NCI-H1436 (cell line): ENCODE measurements around the gene RNU6-9.
A peak's percentile ranks its signal among the peaks of the same experiment; 100 is the strongest.
"Not testable (repeated sequence)": the region's sequence is repeated elsewhere in the genome, so short reads cannot be mapped to it uniquely, and the experiment has no call there.

Source experiments
- DNase-seq: peaks from one replicate; lab custom pipeline; 2025; lab: John Stamatoyannopoulos, UW

Gene RNU6-9

DNA sequence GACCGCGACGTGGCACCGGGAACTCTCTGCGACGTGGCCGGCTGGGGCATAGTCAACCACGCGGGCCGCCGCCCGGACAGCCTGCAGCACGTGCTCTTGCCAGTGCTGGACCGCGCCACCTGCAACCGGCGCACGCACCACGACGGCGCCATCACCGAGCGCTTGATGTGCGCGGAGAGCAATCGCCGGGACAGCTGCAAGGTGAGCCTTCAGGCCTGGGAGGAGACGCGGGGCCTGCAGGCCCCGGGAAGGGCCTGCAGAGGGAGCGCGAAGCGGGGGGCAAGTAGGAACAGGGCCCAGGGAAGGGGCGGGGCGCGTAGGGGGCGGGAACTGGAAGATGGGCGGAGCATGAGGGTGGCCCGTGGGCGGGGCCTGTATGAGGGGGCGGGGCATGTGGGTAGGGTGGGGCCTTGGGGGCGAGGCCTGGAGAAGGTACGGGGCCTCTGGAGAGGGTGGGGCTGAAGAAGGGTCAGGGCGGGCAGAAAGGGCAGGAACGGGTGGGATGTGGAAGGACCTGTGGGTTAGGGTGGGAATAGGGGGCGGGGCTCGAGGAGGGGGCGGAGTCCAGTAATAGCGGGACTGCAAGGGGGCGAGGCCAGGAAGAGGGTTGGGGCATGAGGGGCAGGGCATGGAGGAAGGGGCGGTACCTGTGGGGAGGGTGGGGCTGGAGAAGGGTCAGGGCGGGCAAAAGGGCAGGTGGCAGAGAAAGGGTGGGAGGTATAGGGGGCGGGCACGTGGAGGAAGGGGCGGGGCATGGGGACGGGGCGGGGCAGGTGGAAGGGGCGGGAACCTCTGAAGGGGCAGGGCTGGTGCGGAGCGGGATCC lies 31.3 kb upstream of the RNU6-9 start:
- DNase-seq: peak; percentile 68

DNA sequence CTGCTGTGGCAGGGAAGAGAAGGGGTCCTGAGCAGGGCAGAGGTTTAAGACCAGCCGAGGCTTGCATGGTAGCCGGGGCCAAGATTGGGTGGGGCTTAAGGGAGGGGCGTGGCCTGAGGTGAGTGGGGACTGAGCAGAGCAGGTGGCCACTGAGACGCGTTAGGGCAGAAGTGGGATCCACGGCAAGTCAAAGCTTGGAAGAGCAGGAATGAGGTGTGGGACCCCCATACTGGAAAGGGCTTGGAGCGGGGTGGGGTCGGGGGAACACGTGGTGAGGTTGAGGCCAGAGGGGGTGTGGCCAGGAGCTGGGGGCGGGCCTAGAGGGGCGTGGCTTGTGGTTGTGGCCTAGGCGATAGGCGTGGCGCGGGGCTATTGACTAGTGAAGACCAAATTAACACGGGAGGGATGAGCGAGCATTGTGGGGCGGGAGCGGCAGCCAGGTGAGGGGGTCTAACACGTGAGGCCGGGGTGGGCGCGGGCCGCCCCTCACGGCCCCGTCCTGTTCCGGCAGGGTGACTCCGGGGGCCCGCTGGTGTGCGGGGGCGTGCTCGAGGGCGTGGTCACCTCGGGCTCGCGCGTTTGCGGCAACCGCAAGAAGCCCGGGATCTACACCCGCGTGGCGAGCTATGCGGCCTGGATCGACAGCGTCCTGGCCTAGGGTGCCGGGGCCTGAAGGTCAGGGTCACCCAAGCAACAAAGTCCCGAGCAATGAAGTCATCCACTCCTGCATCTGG lies 30.5 kb upstream of the RNU6-9 start:
- no peak for DNase-seq

DNA sequence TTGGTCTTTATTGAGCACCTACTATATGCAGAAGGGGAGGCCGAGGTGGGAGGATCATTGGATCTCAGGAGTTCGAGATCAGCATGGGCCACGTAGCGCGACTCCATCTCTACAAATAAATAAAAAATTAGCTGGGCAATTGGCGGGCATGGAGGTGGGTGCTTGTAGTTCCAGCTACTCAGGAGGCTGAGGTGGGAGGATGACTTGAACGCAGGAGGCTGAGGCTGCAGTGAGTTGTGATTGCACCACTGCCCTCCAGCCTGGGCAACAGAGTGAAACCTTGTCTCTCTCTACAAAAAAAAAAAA lies 30.0 kb upstream of the RNU6-9 start:
- no peak for DNase-seq

DNA sequence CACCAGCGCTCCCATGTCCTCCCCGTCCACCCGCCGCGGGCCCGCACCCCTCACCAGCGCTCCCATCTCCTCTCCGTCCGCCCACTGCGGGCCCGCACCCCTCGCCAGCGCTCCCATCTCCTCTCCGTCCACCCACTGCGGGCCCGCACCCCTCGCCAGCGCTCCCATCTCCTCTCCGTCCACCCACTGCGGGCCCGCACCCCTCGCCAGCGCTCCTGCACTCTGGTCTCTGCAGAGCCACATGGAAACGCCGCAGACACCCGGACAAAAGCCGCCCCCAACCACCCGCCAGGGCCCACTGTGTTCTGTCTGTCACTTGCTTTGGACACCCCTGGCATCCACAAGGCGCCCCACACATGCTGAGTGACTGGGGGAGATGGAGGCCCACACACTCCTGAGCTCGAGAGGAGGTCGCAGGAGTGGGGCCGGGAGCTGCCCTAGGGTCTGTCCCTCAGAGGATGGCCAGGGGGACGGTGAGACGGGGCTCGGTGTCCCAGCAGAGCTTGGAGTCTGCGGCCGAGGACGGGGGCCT lies 26.4 kb upstream of the RNU6-9 start:
- DNase-seq: no peak

DNA sequence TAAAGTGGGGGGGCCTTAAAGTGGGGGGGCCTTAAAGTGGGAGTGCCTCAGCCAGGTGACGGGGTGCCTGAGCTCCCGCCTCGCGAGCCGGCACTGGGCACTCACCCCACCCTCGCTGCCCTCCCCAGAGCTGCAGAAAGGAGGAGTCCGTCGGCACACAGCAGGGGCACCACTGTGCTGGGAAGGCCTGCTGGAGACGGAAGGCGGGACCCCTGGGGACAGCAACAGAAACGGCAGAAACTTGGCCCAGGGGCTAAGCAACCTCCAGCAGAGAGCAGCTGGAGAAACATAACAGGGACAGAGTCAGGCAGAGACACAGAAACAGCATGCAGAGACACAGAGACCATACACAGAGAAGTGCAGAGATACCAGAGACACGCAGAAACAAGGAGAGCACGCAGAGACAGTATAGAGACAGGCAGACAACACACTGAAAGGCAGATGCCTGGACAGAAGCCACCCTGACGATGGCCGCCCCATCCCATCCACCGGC lies 25.9 kb upstream of the RNU6-9 start:
- DNase-seq: no peak

DNA sequence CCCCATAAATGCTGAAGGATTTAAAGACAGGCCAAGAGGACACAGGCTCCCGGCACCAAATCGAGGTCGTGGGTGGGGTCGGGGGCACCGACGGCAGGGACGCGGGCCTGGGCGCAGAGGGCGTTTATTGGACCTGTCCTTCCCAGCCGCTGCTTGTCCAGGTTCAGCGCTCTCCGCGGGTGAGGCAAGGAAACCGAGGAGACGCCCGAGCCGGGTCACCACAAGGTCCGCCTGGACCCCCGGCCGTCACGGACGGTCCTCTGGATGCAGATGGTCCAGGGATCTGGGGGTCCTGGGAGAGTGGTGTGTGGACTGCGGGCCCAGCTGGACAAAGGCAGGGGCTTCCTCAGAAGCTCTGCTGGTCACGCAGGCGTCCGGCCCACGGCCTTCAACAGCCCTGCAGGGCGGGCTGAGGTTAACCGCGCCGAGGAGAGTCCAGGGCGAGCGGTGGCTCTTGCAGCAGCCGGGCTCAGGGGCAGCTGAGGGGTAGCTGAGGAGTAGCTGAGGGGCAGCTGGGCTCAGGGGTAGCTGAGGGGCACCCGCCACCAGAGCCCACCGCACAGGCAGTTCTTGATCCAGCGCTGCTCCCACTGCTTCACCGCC lies 25.3 kb upstream of the RNU6-9 start:
- no peak for DNase-seq

DNA sequence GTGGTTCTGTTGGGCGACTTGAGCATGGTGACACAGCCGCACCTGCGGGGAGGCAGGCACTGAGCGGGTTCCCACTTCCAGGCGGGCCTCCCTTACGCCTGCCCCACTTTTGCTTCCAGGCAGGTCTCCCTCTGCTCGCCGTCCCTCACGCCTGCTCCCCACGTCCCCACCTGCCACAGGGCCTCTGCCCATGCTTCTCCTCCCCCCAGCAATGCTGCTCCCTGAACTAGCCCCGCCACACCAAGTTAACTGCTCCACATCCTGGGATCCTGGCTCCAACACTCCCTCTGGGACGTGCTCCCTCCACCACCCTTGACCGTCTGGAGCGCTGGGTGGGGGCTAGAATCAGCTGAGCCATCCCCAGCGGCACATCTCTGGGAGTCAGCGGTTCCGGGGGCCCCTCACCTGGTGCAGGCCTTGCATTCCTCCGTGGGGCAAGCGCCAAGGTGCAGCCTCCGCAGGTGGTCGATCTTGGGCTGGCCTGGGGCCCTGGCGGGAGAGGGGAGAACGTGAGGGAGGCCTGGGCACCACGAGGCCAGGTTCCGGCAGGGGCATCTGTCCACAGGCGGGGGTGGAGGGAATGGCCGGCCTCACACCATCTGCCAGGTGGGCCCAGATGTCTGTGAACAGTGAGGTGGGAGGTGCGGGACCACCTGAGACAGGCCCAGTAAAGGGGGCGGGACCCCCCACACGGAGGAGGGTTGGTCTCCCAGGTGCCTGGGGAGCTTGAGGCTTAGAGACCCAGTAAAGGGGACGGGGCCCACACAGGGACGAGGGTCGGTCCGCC lies 24.6 kb upstream of the RNU6-9 start:
- no peak for DNase-seq

DNA sequence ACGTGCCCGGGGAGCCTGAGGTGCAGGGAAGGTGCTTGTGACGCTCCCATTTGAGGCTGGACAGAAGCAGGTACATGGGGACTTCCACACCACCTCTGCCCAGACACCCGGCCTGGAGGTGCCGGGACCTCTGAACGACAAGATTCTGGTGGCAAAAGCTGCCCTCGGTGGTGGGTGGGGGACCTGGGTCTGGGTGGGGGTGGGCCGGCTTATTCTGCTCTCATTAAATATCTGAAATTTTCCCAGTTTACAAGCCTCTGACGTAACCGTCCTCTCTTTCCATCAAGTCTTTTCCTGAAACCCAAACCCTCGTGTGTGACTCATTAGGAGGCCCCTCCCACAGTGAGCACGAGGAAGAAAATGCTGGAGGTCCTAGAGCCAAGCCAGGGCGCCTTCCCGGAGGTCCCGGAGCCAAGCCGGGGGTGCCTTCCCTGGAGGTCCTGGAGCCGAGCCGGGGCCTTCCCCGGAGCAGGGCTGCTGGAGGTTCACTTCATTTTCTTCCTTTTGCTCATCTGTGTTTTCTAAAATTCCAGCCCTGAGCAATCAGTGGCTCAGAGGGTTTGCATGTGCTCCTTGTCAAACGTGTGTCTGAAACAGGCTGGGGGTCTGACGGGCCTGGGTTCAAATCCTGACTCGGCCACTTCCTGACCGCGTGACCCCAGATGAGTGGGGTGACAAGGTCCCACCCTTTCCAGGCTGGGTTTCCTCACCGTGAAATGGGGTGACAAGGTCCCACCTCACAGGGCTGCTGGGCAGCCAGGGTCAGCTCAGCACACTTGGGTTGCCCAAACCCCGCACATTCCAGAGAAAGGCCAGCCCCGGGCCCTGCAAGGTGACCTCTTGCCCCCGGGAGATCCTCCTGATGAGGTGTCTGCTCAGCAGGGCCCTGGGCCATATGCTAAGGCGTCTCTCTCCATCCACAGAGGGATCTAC lies 23.8 kb upstream of the RNU6-9 start:
- no peak for DNase-seq

DNA sequence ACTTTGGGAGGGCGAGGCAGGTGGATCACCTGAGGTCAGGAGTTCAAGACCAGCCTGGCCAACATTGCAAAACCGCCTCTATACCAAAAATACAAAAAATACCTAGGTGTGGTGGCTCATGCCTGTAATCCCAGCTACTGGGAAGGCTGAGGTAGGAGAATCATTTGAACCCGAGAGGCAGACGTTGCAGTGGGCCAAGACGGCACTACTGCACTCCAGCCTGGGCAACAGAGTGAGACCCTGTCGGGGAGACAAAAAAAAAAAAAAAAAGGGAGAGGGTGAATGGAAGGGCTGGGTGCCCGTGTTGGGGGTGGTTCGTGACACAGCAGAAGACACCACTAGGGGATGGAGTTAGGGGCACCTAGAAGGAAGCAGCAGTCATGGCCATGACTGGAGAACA lies 23.0 kb upstream of the RNU6-9 start:
- no peak for DNase-seq

DNA sequence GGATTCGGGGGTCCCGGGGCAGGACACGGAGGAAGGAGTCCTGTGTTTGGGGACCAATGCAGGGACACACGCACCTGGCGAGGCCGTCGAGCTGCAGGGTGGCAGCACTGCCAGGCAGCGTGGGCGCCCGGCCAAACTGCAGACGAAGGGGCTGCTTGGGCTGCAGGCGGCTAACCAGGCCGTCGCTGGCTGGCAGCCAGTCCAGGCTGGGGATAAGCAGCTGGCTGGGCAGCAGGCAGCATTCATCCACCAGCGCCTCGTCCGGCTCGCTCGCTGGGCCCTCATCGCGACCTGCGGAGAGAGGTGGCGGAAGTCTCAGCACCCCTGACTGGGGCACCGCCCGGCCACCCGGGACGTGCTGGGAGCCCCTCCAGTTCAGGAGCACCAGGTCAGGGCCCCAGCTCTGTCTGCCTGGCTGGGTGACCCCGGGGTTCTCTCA lies 22.3 kb upstream of the RNU6-9 start:
- DNase-seq: no peak

DNA sequence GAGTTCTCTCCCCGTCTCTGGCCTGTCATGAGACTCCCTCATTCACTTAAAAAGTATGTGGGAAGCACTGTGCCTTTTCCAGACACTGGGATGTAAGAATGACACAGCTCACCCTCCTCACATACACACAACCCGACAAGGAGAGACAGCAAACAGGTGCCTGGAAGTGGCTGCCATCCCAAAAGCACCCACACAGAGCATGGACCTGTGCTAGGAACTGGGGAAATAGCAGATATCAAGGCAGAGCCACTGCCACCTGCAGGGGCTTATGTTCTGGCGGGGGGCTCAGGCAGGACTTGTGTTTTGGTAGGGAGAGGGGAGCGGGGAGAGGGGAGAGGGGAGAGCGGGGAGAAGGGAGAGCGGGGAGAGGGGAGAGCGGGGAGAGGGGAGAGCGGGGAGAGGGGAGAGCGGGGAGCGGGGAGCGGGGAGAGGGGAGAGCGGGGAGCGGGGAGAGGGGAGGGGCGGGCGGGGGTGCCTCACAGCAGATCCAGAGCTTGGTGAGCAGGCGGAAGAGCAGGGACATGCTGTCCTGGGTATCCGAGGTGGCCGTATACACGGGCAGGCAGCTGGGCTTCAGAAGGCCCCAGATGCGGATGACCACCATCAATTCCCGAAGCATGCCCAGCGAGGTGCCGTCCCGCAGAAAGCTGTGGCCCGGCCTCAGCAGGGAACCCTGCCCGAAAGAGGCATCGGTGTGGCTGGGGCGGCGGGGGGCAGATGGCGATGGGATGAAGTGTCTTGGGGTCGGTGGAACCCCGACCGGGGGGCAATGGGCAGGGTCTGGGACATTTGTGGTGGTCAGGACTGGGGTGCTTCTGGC lies 21.6 kb upstream of the RNU6-9 start:
- no peak for DNase-seq

DNA sequence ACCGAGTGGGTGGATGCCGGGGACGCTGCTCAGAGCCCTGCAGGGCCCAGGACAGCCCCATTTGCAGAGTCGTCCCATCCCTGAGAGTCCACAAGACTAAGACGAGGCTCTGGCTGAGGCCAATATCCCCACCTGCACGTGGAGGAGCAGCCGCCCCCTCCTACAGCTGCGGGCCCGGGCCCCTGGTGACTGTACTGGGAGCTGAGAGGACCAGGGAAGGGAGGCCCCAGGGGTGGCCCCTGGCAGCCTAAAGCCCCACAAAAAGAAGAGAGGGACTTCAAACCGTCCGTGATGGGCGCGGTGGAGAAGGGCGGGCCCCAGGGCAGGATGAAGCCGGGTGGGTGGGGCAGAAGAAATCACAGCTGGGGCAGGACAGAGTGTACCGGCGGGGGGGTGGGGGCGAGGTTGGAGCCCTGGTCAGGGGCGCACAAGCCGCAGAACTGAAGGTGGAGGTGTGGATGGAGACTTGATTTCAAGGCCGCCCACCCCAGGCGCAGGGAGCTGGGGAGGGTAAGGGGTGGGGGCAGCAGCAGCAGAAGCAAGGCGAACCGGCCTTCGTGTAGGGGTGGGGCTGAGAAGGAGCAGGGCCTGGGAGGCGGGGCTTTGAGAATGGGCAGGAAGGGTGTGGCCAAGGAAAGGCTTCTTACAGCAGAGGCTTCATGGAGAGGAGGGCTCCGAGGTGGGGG lies 20.9 kb upstream of the RNU6-9 start:
- peak; percentile 51 for DNase-seq

DNA sequence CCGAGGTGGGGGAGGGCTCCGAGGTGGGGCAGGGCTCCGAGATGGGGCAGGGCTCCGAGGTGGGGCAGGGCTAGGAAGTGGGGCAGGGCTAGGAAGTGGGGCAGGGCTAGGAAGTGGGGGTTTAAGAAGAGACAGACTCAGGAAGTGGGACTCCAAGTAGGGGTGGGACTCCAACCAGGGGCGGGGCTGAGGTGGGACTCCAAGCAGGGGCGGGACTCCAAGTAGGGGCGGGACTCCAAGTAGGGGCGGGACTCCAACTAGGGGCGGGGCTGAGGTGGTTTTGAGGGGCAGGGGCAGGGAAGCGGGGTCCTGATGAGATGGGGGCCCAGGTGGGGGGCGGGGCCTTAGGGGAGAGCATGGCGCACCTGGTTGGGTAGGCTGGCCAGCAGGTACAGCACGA lies 20.2 kb upstream of the RNU6-9 start:
- DNase-seq: peak; percentile 30

DNA sequence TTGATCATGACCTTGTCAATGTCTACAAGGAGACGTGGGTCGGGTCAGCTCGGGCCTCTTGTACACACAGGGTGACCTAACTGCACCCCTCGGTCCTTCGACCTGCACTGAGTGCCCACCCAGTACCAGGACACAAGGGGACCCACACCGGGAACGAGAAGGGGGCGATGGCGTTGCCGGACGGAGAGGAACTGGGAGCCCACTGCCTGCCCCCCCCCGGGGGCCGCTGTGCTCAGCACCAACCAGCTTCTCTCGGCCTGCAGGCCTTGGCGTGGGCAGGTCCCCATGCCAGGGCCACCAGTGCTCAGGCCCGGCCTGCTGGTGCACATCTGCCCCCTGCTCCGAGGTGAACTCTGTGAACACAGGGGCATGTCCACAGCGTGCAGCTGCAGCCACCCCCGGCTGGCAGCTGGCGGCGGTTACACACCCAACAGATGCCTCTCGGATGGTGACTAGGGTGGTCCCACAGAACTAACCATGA lies 19.7 kb upstream of the RNU6-9 start:
- no peak for DNase-seq

DNA sequence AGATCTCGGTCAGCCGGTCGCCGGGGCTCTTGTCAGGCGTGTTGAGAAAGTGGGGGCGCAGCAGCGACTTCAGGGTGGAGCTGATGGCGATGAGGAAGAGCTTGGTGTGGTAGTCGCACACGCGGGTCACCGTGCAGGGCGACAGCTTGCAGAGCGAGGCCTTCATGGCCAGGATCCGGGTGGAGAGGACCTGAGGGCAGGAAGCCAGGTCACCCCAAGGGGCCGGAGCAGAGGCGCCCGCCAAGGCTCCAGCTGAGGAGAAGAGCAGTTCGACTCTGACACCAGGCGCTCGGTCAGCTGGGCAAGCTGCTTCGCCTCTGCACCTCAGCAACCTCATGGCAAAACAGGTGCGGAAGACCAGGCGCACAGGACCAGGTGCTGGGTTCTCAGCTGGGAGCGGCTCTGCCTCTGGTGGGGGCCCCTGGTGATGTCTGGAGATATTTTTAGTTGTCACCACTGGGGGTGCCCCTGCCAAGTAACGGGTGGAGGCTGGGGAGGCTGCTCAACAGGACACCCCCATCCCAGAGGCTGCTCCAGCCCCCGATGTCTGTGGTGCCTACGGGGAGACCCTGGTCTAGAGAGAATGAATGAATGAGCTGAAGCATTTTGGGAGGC lies 17.9 kb upstream of the RNU6-9 start:
- no peak for DNase-seq

DNA sequence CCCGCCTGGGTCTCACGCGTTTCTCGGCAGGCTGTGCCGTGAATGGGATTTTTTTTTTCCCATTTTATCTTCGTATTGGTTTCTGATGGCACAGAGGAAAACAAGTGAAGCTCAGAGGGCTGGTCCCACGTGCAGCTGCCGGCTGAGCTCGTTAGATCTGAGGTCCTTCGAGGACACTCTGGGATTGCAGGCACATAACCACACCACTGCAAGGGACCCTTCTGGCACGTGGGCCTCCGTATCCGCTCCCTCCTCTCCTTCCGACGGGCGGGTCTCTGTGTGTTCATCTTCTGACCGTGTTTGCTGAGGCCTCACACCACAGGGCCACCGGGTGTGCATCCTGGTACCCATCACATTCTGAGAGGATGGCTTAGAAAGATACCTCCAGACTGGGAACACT lies 17.2 kb upstream of the RNU6-9 start:
- no peak for DNase-seq

DNA sequence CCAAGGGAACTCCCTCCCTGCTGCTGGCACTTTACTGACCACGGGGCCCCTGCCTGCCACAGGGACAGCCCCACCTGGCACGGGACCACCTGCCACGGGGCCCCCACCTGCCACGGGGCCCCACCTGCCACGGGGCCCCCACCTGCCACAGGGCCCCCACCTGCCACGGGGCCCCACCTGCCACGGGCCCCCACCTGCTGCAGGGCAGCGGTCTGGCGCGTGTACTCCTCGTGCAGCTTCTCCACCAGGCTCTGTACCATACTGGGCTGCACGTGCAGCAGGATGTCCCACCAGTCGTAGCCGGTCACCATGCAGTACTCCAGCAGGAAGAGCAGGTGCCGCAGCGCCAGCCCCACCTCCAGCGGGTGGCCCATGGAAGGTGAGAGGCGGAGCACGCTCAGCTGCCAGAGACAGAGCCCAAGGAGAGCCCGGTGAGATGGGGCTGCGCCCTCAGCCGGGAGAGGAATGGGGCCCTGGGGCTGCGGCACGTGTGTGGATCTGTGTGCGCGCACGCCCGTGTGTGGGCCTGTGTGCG lies 16.4 kb upstream of the RNU6-9 start:
- DNase-seq: no peak

DNA sequence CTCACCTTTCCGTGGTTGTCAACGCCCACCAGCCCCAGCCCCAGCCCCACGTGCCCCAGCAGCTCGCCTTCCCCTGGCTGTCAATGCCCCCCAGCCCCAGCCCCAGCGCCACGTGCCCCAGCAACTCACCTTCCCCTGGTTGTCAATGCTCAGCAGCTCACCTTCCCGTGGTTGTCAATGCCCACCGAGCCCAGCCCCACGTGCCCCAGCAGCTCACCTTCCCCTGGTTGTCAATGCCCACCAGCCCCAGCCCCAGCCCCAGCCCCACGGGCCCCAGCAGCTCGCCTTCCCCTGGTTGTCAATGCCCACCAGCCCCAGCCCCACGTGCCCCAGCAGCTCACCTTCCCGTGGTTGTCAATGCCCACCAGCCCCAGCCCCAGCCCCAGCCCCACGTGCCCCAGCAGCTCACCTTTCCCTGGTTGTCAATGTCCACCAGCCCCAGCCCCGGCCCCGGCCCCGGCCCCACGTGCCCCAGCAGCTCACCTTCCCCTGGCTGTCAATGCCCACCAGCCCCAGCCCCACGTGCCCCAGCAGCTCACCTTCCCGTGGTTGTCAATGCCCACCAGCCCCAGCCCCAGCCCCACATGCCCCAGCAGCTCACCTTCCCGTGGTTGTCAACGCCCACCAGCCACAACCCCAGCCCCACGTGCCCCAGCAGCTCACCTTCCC lies 15.2 kb upstream of the RNU6-9 start:
- not testable (repeated sequence) for DNase-seq
